Bronchial epithelial cell (primary cell): ENCODE measurements around the gene ANKS6. TPM values are rescaled to one million over a fixed set of nuclear protein-coding genes. Genes with fewer than 3 reads are reported as not detected.
A peak's percentile ranks its signal among the peaks of the same experiment; 100 is the strongest.

Experiments used
- DNase-seq: peaks from one replicate; pipeline ENCODE4 v3.0.0-alpha.2; 2010; ENCODE audit warnings: low read depth
- FAIRE-seq: peaks from 2 replicates; lab custom pipeline; 2011; peaks lifted over from hg19 to GRCh38; lab: Jason Lieb, UNC
- H3K27me3 ChIP-seq: 2 replicates; pipeline ENCODE4 v1.5.1; 2011; ENCODE audit warnings: low read length; ENCODE audit not compliant: control insufficient read depth, insufficient read depth
- H3K36me3 ChIP-seq: 2 replicates; pipeline ENCODE4 v1.5.1; 2011; ENCODE audit warnings: low read length; ENCODE audit not compliant: control insufficient read depth, insufficient read depth
- H3K4me3 ChIP-seq: 2 replicates; pipeline ENCODE4 v1.5.1; 2011; ENCODE audit warnings: mild to moderate bottlenecking, low read depth, low read length, control low read depth
- total RNA-seq: library from RNA; depleted of rRNA; stranded (reverse); fragments of >200 nt; gene quantifications from 2 replicates; pipeline ENCODE4 v1.2.1, GENCODE V29; 2014
- TF ChIP-seq, protein P1 (sequence below): IDR thresholded peaks from 2 replicates; pipeline ENCODE4 v1.5.1; 2011; ENCODE audit warnings: mild to moderate bottlenecking, moderate library complexity, low read length, control low read depth, inconsistent platforms; ENCODE audit not compliant: insufficient read depth, severe bottlenecking

ANKS6 gene
- total RNA-seq, 1 donor from 2014 or later, result 32.1 TPM

DNA sequence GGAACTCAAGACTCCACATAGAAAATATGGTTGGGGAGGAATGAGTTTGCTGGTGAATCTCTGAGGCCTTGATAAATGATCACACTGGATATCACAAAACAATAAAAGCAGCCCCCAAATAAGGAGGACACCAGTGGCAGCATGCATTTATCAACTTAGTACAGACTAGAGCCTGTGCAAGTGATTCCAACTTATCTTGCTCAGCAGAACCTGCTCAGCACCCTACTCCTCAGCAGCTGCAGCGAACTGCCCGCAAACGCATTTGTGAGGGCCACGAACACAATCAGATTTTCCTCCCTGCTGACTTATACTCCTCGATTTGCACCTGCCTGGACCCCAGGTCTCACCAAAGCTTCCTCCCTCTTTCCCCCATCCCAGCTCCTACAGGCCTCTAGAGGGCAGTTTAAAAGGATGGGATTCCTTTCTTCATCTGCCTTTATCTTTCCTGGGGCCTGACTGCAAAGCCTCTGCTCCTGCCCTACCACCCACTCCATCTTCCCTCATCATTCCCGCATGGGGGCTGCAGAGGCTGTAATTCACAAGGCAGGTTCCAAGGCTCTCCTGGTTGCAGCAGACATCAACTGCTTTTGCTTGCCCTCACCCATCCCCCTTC, 41.2 kb downstream of the ANKS6 start:
- TF ChIP-seq, protein P1, sequence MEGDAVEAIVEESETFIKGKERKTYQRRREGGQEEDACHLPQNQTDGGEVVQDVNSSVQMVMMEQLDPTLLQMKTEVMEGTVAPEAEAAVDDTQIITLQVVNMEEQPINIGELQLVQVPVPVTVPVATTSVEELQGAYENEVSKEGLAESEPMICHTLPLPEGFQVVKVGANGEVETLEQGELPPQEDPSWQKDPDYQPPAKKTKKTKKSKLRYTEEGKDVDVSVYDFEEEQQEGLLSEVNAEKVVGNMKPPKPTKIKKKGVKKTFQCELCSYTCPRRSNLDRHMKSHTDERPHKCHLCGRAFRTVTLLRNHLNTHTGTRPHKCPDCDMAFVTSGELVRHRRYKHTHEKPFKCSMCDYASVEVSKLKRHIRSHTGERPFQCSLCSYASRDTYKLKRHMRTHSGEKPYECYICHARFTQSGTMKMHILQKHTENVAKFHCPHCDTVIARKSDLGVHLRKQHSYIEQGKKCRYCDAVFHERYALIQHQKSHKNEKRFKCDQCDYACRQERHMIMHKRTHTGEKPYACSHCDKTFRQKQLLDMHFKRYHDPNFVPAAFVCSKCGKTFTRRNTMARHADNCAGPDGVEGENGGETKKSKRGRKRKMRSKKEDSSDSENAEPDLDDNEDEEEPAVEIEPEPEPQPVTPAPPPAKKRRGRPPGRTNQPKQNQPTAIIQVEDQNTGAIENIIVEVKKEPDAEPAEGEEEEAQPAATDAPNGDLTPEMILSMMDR, result no peak
- DNase-seq (no peak), FAIRE-seq (no peak)
- Histone ChIP-seq H3K27me3 (no peaks in the 10 kb centered on the region), H3K36me3 (peaks cover 7% of the 10 kb centered on the region), H3K4me3 (no peak overlapping the region)

DNA sequence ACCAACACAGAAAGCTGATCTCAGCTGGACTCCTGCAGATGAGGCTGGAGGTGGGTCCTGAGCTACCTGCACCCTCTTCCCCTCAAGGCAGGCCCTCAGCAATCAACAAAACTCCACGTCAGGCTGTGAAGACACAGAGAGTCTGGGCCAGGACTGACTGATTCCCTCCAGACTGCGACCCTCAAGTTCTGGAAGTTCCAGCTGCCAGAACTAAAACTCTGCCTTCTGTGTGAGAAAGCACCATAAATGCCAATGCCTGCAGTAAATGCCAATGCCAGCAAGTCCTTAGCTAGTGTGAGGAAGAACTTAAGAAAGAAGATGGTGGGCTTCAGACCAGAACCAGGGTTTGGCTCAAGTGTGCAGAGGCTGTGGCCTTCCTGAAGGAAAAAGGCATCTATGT, 45.1 kb downstream of the ANKS6 start:
- Histone ChIP-seq H3K4me3 (no peak overlapping the region), H3K27me3 (no peaks in the 10 kb centered on the region), H3K36me3 (peaks cover 9% of the 10 kb centered on the region)
- FAIRE-seq, result no peak
- no peak for DNase-seq
- TF ChIP-seq, protein P1, result no peak

DNA sequence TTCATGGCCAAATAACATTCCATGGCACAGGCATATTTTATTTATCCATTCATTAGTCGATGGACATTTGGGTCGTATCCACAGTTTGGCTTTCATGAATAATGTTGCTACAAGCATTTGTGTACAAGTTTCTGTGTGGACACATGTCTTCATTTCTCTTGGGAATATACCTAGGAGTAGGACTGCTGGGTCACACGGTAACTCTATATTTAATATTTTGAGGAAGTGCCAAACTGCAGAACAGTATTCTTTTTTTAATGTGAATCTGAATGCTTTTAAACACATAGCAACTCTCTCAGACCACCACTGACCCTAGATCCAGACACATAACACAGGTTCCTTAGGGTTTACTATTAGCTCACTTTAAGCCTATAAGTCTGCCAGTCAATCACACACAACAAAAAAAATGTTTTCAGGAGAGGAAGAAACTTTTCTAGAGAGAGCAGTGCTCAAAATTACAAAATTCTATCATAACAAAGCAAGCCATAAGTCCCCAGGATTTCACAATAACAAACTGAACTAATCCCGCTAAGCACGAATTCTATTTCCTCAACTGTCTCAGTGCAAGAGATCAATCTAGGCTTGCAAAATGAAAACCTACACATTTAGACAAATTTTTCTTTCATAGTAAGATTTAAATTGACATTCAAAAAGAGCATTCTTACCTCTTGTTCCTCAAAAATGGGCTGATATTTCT, 45.8 kb downstream of the ANKS6 start:
- Histone ChIP-seq H3K36me3 (peaks cover 9% of the 10 kb centered on the region), H3K27me3 (no peaks in the 10 kb centered on the region), H3K4me3 (no peak overlapping the region)
- no peak for FAIRE-seq
- TF ChIP-seq, protein P1, result no peak
- no peak for DNase-seq

DNA sequence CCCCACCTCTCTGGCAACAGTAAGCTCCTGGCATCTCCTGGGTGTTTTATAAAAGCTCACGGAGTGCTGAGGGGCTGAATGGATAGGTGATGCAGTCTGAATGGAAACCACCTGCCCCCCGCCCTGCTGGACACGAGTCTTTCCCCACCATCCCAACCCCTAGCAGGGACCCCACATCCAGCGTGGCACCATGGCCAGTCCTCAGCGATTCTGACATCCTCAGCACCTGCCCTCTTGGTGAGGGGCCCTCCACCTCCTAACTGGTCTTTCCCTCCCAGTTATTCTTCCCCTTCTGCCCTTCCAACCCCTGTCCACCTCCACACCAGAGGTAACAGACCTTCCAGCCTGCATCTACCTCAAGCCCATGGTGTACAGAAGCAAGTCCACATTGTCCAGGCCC, 48.9 kb downstream of the ANKS6 start:
- Histone ChIP-seq H3K4me3 (no peak overlapping the region), H3K36me3 (peaks cover 10% of the 10 kb centered on the region), H3K27me3 (no peaks in the 10 kb centered on the region)
- TF ChIP-seq, protein P1, result no peak
- FAIRE-seq (peak; percentile 36), DNase-seq (no peak)

DNA sequence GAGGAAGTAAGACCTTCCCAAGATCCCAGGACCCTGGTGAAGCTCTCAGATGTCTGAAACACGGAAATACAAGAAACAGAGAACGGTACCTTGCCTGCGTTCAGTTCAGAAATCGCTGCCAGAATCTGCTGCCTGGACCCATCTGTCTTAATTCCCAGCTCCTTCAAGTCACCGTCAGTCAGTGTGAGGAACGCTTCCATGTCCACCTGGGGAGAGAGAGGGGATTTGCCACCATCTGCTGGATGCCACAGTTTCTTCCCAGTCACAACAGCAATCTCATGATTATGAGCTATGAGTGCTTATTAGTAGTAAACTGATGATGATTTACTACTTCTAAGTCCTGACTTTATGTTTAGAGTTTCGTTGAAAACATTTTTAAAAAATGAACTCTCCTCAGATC, 50.9 kb downstream of the ANKS6 start:
- peaks cover 9% of the 10 kb centered on the region for H3K36me3 ChIP-seq
- TF ChIP-seq, protein P1, result no peak
- FAIRE-seq (no peak), DNase-seq (no peak)
- no peak overlapping the region for H3K4me3 ChIP-seq
- no peaks in the 10 kb centered on the region for H3K27me3 ChIP-seq
